ENCODE results near the gene C16orf74.

- TF ChIP-seq CTCF (IDR thresholded peaks at IDR 0.05) (no peak), ZFX (IDR thresholded peaks at IDR 0.05; ENCODE audit: borderline replicate concordance) (no peak)
These were observed 26.9 kb upstream of the C16orf74 start for GRCh38 chr16:85777583-85778310.

Data from 22Rv1 (cell line).